Tongue (tissue), 2 donors: ENCODE data around the gene HES6. TPM values are rescaled to one million over a fixed set of nuclear protein-coding genes. Genes with fewer than 3 reads are reported as not detected.

ENCODE experiments used
- DNase-seq: peaks from one replicate; pipeline ENCODE4 v3.0.0-alpha.2; 2015
- total RNA-seq: library from RNA; depleted of rRNA; stranded (reverse); fragments of >200 nt; gene quantifications from one replicate; pipeline ENCODE4 v1.2.3, GENCODE V29; 2014

HES6 gene
- total RNA-seq, 1 donor from 2014 or later: 22.1 TPM

DNA sequence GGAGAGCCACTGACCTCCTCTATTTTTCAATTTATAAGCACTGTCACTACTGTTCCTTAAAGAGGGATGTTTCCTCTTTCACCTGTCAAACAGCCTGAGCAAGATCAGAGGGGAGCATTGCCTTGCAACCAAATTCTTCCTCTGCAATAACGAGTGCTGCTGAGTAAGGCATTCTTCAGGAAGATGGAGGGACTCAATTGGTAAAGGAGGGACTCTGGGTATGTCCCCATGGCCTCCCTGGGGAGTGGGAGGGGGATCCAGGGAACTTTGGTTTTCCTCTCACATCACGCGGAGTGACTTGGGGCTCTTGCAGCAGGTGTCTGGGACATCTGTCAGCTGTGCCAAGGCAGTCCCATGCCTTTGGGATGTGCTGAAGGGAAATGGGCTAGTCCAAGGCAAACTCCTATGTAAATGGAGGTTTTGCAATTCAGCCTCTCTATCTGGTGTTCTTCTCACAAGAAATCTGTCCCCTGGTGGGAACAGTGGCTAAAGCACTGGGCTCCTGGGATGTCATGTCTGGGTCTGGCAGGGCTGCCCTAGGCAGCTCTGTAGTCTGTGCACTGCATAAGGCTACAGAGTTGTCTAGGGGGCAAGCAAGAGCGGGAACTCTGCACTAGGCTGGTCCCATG, 14.4 kb upstream of the HES6 start:
- DNase-seq: no peak

GRCh38 chr2:238252766-238253630, 13.2 kb upstream of the HES6 start:
- DNase-seq: no peak

- DNase-seq: no peak
Measured at GRCh38 chr2:238251986-238252385, 12.1 kb upstream of the HES6 start.

- no peak for DNase-seq
Measured at GRCh38 chr2:238251331-238251730, 11.5 kb upstream of the HES6 start.

- no peak for DNase-seq
Measured at GRCh38 chr2:238250896-238251295, 11.1 kb upstream of the HES6 start.

- no peak for DNase-seq
Measured at GRCh38 chr2:238247841-238248453, 8.1 kb upstream of the HES6 start.

DNA sequence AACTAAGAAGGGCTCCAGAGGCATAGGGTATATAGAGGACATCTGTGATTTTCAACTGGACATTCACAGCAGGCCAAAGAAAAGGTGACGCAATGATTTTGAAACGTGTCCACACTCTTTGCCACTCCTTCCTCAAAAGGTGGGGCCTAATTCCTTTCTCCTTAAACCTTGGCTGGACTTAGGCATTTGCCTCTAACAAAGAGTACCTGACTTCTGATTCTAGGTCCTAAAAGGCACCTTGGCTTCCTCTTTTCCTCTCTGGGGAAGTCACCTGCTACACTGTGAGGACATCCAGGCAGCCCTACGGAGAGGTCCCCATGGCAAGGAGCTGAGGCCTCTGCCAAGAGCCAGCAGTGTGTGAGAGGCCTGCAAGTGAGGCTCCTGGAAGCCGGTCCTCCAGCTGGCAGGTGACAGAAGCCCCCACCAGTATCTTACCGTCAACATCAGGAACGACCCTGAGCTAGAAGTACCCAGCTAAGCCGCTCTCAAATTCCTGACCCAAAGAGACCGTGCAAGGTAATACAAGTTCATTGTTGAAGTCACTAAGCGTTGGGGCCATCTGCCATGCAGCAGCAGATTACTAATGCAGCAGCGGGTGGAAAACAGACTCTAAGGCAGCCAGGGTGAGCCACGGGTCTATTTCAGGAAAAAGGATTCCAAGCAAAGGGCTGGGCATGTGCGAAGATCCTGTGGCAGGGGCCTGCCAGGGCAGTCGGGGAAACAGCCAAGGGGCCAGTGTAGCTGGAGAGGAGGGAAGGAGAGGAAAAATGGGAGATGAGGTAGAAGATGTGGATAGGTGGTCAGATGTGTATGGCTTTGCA, 7.4 kb upstream of the HES6 start:
- peak; percentile 50 for DNase-seq

DNA sequence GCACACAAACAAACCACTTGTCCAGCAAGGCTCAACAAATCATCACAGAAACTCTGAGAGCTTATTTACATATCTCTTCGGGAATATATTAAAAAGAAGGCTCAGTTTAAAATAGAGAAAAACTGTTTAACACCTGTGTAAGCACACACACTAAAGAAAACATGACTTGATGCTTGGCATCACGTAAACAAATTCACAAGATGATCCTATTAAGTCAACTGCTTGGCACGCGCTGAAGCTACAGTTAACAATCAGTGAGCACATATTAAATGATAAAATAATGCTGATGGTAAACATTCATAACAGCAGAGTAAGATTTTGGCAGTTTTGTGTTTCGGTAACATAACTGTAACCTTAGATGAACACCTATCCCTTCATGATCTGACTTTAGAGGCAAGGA, 4.3 kb upstream of the HES6 start:
- DNase-seq: no peak

- no peak for DNase-seq
Measured at GRCh38 chr2:238243496-238244076, 3.7 kb upstream of the HES6 start.

DNA sequence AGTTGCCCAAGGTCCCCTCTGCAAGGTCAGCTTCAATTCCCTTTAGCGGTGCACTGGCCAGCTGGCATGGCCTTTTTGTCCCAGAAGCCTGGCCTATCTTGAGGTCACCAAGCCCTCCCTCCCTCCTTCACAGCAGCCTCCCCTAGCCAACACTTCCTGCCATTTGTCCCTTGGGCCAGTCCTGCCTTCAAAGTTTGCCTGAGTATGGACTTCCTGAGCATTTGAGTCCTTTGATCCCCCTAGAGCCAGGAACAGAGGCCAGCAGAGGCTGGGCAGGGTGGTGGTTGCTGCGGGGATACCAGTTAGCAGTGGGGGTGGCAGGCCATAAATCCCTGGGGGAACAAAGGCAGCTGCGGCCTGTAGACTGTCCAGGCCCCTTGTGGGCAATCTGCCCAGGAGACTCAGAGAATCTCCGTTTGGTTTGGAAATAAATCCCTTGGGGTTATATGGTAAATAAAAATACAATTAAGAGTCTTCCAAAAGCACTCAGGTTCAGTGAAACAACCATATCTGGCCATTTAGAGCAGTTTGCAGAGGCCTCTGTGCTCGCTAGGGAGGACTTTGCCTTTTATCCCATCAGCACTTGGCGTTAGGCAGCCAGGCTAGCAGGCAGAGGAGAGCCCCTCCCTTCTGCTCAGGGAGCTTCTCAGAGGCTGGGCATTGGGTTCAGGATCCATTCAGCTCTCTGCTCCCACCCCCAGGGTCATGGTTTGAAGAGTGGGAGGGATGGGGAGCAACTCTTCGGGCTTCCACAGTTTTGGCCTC, 3.1 kb upstream of the HES6 start:
- DNase-seq: no peak

DNA sequence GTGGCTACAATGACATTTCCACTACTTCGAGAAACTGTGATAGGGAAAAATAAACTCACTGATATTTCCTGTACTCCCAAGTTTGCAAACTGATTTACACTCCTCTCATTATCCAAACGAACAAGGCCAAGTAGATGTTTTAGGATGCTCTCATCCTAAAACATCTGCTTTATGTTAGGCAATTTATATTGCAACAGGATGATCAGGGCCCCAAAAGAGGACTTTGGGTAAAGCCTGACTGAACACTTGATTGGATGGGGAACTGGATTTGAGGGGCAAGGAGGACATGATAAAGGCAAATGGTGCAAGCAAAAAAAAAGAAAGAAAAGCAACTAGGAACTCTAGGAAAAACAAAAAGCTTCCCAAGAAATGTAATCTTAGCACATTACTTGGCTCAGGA, 2.1 kb upstream of the HES6 start:
- DNase-seq: no peak

DNA sequence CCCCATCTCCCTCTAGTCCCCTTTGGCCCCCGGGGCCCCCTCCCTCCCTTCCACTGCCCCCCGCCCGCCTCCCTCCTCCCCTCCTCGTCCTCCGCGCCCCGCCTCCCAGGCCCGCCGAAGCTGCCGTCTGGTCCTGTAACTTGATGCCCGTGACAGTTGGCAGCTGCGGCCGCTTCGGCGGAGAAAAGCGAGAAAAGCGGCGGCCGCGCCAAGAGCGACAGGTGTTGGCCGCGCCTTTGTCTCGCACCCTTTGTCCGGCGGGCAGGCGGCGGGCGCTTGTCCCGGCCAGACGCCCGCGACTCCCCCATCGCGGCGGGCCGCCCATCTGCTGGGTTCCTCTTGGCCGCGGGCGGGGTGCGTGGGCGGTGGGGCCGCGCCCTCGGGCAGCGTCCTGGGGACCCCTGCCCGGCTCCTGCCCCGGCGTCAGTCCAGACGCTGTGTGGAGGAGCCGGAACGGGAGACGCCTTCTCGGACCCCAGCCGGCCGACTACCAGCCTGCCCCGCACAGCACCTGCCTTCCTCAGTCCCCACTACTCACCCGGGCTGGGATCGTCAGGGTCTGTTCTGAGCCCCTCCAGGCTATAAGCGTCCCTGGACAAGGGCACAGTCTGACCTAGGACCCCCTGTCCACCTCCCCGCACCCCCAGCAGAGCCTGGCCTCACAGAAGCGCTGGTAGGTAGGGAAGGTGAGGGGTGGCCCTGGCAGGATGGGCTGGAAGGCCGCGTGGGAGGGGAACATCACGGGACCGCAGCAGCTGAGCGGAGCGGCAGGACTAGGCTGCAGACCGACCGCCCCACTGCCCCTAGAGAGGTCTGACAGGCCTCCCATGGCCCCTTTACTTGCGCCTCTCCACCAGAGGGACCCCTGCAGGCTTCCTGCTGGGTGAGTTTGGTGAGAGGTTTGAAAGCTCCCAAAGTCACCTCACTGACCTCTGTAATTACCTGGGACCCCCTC, 1.2 kb upstream of the HES6 start:
- DNase-seq: peak; percentile 96

DNA sequence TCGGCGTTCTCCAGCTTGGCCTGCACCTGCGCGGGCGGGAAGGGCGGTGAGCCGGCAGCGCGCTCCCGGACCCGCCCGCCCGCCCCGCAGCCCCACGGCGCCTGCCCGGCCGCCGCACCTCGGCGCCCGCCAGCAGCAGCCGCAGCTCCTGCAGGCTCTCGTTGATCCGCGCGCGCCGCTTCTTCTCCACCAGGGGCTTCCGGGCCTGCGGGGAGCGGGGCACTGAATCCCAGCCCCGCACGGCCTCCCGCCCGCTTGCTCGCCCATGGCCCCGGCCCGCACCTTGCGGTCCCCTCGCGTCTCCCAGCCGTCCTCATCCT, 335 bp downstream of the HES6 start:
- no peak for DNase-seq

- DNase-seq: peak; percentile 43
Measured at GRCh38 chr2:238238766-238239542, 884 bp downstream of the HES6 start.

- no peak for DNase-seq
Measured at GRCh38 chr2:238238311-238238765, 1.5 kb downstream of the HES6 start.

DNA sequence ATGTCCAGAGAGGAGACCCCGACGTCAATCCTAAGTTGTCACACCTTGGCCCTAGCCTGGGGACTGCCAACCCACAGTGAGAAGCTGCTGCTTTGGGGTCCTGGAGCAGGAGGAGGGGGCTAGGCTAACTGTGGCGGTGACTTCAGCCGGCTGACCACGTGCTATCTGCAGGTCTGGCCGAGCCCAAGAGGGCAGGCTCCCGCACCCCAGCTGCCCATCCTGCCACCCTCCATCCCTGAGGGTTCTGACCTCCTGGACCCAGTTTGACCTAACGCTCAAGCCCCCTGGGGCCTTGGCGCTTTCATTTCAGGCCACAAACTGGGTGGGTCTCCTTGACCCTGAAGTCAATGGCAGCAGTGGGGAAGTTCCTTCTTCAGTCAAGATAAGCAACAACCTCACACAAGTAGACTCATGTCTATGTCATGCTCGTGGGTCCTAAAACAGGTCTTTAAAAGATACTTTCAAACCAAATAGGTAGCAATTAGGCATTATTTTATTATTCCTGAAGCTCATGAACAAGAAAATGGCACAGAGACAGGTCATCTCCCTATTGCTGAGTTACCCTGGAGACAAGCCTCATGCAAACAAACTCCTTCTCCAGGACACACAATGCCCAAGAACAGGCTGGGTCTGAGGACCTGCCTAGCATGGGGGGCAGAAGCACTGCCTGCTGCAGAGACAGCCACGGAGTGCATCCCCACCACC, 2.3 kb downstream of the HES6 start:
- DNase-seq: no peak

GRCh38 chr2:238236571-238236970, 3.3 kb downstream of the HES6 start:
- DNase-seq: no peak

DNA sequence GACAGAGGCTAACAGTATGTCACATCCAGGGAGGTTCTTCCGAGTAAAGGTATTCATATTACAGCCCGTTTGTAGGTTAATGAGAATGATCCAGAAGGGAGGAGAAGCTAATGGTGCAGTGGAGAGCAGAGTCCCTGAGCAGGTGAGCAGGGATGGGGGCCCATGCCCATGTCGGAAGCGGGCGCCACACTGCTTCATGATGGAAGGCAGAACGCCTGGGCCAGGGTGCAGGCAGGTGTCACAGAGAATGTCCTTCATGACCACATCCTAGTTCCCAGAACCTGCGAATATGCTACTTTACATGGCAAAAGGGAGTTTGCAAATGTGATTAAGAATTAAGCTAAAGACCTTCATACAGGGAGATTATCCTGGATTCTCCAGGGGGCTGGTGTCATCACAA, 4.0 kb downstream of the HES6 start:
- DNase-seq: no peak

DNA sequence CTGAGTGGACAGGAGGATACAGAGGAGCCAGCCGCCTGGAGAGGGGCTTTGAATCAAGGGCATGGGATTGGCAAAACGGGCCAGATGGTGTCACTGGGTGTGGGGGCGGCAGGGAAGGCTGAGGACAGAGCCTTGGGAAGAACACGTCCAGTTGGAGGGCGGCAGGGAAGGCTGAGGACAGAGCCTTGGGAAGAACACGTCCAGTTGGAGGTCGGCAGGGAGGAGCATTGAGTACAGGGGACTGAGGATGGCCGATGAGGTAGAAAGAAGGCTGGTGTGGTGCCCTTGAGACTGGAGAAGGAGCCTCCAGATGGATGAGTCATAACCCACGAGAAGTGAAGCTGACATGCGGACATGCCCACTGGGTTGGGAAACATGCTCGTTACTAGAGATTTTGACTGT, 4.5 kb downstream of the HES6 start:
- DNase-seq: no peak
